ENCODE measurements around the gene BTN1A1. TPM values are rescaled to one million over a fixed set of nuclear protein-coding genes. Genes with fewer than 3 reads are reported as not detected.
A peak's percentile ranks its signal among the peaks of the same experiment; 100 is the strongest.

BTN1A1 gene
- total RNA-seq, 2 donors from 2014 or later, result not detected

DNA sequence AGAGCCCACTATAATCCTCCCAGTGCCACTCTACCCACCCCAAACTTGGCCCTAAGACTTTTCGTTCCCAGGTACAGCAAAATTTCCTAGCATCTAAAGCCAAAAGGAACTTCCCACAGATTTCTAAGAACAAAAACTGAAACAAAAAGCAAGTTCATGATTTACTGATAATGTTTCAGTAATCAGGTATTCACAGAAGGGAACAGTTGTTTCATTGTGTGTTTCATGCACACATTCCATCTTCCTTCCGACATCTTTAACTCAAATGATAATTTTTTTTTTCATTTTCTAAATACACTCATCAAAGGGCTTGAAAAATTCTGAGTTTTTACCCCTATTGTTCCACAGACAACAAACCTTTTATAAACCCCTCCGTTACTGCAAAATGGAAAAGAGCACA is 6.0 kb upstream of the BTN1A1 start:
- ATAC-seq (ENCODE audit: insufficient number of reproducible peaks, low FRiP score, low read depth), result no peak
- TF ChIP-seq, protein P1, sequence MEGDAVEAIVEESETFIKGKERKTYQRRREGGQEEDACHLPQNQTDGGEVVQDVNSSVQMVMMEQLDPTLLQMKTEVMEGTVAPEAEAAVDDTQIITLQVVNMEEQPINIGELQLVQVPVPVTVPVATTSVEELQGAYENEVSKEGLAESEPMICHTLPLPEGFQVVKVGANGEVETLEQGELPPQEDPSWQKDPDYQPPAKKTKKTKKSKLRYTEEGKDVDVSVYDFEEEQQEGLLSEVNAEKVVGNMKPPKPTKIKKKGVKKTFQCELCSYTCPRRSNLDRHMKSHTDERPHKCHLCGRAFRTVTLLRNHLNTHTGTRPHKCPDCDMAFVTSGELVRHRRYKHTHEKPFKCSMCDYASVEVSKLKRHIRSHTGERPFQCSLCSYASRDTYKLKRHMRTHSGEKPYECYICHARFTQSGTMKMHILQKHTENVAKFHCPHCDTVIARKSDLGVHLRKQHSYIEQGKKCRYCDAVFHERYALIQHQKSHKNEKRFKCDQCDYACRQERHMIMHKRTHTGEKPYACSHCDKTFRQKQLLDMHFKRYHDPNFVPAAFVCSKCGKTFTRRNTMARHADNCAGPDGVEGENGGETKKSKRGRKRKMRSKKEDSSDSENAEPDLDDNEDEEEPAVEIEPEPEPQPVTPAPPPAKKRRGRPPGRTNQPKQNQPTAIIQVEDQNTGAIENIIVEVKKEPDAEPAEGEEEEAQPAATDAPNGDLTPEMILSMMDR (IDR thresholded peaks at IDR 0.05), result no peak
- no peaks in the 10 kb centered on the region for H3K9me3 ChIP-seq

DNA sequence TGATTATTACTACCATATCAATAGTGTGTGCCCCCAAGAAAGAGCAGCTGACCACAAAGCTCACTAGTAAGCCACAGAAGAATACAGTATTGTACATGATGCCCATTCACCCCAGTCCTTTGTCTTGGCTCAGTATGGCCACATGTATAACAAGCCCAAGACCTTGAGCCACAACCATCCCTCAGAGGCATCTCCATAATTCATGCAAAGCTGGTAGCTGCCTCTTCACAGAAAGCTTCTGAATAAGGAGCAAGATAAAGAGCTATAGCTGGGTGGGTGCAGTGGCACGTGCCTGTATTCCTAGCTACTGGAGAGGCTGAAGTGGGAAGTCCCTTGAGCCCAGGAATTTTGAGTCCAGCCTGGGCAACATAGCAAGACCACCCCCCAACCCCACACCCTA is 4.8 kb upstream of the BTN1A1 start:
- DNase-seq (ENCODE audit: low spot score) (no peak), ATAC-seq (ENCODE audit: insufficient number of reproducible peaks, low FRiP score, low read depth) (no peak)
- Histone ChIP-seq H3K4me1 (ENCODE audit: control insufficient read depth in 1 of 2, low read depth in 2 of 2) (no peaks in the 10 kb centered on the region), H3K4me3 (no peak overlapping the region), H3K27me3 (replicated peaks; ENCODE audit: insufficient read depth) (no peaks in the 10 kb centered on the region), H3K36me3 (no peaks in the 10 kb centered on the region), H3K27ac (no peak overlapping the region), H3K9me3 (no peaks in the 10 kb centered on the region)
- TF ChIP-seq, protein P1 (IDR thresholded peaks at IDR 0.05), result no peak

More for the DNA sequence above, 6.0 kb upstream of the BTN1A1 start:
- Histone ChIP-seq H3K27me3 (replicated peaks; ENCODE audit: insufficient read depth) (no peaks in the 10 kb centered on the region), H3K4me3 (no peak overlapping the region), H3K4me1 (ENCODE audit: control insufficient read depth in 1 of 2, low read depth in 2 of 2) (no peaks in the 10 kb centered on the region), H3K27ac (no peak overlapping the region), H3K36me3 (no peaks in the 10 kb centered on the region)
- no peak for DNase-seq (ENCODE audit: low spot score)

DNA sequence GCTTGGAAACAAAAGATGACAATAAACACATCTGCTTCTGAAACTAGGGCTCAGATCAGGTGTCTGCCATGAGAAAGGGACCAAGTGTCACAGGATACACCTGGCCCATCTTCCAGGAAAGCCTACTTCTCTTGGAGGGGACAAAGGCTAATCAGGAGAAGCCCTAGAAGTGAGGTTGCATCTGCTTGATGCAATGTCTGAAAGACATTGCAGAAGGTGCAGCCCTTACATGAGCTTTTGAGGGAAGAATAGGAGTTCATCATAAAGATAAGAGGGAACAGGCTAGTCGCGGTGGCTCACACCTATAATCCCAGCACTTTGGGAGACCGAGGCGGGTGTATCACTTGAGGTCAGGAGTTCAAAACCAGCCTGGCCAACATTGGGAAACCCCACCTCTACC is 2.5 kb upstream of the BTN1A1 start:
- Histone ChIP-seq H3K4me3 (no peak overlapping the region), H3K27ac (no peak overlapping the region), H3K36me3 (no peaks in the 10 kb centered on the region), H3K27me3 (replicated peaks; ENCODE audit: insufficient read depth) (no peaks in the 10 kb centered on the region), H3K9me3 (no peaks in the 10 kb centered on the region), H3K4me1 (ENCODE audit: control insufficient read depth in 1 of 2, low read depth in 2 of 2) (peaks cover 0 to 8% of the 10 kb centered on the region in 2 donors)
- TF ChIP-seq, protein P1 (IDR thresholded peaks at IDR 0.05), result no peak
- no peak for DNase-seq (ENCODE audit: low spot score)
- no peak for ATAC-seq (ENCODE audit: insufficient number of reproducible peaks, low FRiP score, low read depth)

DNA sequence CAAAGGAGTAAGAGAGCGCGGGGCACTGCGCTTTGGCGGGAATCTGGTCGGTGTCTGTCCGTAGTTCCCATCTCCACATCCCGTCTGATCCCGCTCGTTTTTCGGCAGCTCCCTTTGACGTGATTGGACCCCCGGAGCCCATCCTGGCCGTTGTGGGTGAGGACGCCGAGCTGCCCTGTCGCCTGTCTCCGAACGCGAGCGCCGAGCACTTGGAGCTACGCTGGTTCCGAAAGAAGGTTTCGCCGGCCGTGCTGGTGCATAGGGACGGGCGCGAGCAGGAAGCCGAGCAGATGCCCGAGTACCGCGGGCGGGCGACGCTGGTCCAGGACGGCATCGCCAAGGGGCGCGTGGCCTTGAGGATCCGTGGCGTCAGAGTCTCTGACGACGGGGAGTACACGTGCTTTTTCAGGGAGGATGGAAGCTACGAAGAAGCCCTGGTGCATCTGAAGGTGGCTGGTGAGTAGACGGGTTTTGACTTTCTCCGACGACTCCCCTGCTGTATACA is 1.4 kb downstream of the BTN1A1 start:
- peak overlapping the region; percentile 71 for H3K4me3 ChIP-seq
- H3K27me3 ChIP-seq (replicated peaks; ENCODE audit: insufficient read depth), result no peaks in the 10 kb centered on the region
- peaks cover 0 to 8% of the 10 kb centered on the region in 2 donors for H3K4me1 ChIP-seq (ENCODE audit: control insufficient read depth in 1 of 2, low read depth in 2 of 2)
- DNase-seq (ENCODE audit: low spot score) (peak; percentile 3), ATAC-seq (ENCODE audit: insufficient number of reproducible peaks, low FRiP score, low read depth) (no peak)
- no peaks in the 10 kb centered on the region for H3K9me3 ChIP-seq
- no peak overlapping the region for H3K27ac ChIP-seq
- TF ChIP-seq, protein P1 (IDR thresholded peaks at IDR 0.05), result no peak
- H3K36me3 ChIP-seq, result no peaks in the 10 kb centered on the region

DNA sequence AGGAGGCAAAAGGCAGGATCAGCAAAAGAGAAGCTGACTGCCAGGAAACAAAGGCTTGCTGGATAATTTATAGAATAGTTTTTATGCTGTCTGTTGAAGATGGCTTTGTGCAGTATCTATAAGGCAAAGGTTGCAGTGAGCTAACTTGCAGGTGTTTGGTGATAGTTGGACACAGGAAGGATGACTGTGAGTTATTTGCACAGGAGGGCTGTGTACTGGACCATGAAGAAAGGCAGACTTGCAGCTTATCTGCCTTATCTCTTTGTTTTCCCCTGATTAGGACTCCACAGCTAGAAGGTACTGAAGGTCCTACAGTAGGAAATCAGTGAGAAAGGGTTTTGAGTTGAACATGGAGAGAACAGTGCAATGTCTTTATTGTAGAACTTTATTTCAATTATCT is 2.1 kb downstream of the BTN1A1 start:
- H3K4me1 ChIP-seq (ENCODE audit: control insufficient read depth in 1 of 2, low read depth in 2 of 2), result peaks cover 0 to 8% of the 10 kb centered on the region in 2 donors
- no peak for ATAC-seq (ENCODE audit: insufficient number of reproducible peaks, low FRiP score, low read depth)
- no peak overlapping the region for H3K27ac ChIP-seq
- DNase-seq (ENCODE audit: low spot score), result no peak
- TF ChIP-seq, protein P1 (IDR thresholded peaks at IDR 0.05), result no peak
- no peaks in the 10 kb centered on the region for H3K27me3 ChIP-seq (replicated peaks; ENCODE audit: insufficient read depth)
- H3K36me3 ChIP-seq, result no peaks in the 10 kb centered on the region
- H3K4me3 ChIP-seq, result peak overlapping the region; percentile 71
- H3K9me3 ChIP-seq, result no peaks in the 10 kb centered on the region
